ENCODE measurements around the gene C22orf31.

The C22orf31 gene

DNA sequence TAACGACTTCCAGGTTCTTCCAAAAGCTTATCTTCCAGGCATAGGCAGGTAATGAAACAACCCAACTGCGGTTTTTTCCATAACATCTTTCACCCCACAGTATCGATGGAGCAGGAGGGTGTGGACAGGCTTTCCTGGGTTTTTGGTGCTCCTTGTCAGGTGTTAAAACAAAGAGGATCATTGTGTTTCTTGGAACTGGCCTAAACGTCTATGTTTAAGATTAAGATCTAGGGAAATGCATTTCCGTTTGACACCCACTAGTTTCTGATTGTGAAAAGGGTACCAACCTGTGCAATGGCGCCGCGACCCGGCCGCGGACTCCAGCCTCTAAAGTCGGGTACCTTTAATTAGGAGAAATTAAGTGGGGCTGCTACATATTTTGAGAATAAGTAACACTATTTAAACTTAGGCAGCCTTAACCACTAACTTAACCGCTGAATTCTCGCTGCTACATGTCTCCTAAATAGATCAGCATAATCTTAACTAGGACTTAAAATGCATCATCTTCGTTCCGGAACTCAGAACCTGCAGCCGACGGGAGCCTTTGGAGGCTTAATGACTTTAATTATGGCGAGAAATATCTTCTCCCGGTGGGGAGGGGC lies 31.5 kb downstream of the C22orf31 start:
- DNase-seq (ENCODE audit: low read depth in 1 of 2, low spot score in 1 of 2), result no peak

DNA sequence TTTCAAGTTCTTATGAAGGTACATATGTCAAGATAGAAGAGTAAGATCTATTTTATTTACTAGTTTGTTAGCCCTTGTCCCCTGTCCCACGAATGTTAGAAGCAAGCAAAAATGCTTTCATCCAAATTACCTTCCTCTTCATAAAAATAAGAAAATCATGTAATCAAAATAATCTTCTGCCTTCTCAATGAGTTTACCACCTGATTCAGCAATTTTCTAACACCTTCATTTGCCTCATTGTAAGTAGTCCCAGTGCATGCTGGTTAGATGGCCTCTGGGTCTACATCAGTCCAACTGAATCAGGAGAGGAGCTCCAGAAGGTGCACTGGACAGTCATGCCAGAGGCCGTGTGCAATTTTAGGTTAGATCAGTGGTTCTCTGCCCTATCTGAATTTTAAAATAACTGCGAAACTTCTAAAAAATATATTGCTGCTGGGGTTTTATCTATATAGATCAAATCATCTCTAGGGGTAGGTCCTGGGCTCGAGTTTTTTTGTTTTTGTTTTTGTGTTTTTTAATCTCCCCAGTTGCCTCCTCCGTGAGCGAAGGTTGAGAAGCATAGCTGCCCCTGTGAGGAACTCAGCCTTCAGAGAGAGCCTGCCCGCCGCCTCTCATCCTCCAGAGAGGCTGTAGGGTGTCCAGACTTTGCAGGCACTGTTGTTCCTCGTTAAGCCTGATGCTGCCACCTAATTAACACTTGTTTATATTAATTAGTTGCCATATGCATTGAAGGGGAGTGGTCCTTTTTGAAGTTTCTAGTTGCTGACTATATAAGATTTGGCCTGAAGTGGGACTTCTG lies 32.2 kb downstream of the C22orf31 start:
- no peak for DNase-seq (ENCODE audit: low read depth in 1 of 2, low spot score in 1 of 2)

DNA sequence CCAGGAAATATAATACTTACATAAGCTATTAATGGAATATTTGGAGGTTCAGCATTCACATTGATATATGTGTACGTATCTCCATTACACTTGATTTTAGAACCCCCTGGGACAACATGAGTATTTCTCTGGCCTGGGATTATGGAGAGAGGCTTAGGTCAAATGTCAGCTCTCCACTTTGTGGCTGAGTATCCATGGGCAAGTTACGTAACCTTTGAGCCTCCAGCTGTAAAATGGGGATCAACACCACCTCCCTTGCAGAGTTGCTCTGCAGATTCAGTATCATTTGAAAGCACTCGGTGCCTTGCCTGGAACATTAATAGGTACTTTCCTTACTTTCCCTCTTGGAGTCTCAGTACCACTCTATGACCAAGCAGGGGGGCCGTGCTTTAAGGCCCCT lies 33.2 kb downstream of the C22orf31 start:
- no peak for DNase-seq (ENCODE audit: low read depth in 1 of 2, low spot score in 1 of 2)

DNA sequence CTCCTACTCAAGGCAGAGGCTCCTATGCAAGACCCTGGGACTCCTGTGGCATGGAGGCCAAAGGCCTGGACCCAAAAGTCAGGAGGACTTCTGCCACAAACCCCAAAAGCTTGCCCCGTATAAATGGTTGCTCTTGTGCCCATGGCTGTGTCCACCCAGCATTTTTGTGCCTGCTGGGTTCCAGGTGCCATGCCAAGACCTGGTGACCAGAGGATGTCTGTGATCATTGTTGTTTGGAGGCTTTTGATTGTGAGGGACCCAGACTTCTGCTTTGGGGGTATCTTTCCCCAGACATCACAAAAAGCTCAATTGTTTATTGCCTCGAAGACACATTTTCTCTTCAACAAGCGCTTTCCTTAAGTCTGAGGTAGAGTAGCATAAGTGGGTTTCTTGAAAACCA lies 35.1 kb downstream of the C22orf31 start:
- no peak for DNase-seq (ENCODE audit: low read depth in 1 of 2, low spot score in 1 of 2)

DNA sequence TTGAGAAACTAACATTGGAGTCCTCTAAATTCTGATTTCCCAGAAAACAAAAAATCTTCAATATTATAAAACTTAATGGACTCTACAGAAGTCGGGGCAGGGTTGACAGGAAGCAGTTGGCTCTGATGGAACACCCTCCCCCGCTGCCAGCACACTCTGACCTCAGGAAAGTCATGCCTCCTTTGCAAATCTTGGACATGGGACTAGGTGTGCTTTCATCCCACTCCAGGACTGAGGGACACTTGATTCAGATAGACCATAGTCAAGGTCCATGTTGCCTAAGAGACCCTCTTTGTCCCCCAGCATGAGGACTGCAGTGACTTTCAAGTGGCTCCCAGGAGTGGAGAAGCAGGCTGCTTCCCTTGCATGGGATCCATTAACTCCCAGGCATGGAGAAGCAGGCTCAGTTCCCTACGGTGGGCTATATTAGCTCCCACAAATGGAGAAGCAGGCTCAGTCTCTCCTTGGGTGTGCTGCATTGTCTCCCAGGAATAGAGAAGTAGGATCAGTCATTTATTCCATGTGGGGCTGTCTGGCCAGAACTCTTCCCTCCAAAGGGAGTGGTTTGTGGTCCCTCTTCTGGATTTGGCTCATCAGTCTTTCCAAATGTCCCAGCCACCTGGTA lies 38.3 kb downstream of the C22orf31 start:
- DNase-seq (ENCODE audit: low read depth in 1 of 2, low spot score in 1 of 2), result no peak

DNA sequence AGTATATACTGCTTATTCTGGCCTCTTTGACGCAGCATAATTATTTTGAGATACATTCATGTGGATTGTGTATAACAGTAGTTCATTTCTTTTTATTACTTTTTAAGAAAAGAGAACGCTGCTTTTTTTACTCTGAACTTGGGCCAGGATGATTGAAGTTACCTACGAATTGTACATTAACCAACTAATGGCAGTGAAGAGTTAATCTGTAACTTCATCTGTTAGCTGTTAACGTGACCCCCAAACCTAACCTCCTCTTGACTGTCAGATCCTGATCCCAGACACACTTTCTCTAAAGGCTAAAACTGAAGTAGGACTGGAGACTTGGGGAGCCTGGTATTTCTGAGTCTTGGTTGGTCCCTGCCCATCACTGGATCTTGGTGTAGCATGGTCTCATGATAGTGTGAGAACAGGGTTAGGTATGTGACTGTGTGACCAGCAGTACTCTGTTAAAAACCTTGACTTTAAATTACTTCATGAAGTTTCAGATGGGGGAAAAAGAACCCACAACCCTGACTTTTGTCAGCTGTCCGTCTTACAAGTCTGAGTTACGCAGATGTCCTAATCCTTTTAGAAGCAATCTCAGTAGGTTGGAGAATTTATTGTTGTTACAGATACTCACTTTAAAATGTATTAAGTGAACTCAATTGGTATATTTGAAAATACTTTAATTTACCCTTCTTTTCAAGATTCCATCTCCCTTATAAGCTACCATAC lies 39.4 kb downstream of the C22orf31 start:
- no peak for DNase-seq (ENCODE audit: low read depth in 1 of 2, low spot score in 1 of 2)

DNA sequence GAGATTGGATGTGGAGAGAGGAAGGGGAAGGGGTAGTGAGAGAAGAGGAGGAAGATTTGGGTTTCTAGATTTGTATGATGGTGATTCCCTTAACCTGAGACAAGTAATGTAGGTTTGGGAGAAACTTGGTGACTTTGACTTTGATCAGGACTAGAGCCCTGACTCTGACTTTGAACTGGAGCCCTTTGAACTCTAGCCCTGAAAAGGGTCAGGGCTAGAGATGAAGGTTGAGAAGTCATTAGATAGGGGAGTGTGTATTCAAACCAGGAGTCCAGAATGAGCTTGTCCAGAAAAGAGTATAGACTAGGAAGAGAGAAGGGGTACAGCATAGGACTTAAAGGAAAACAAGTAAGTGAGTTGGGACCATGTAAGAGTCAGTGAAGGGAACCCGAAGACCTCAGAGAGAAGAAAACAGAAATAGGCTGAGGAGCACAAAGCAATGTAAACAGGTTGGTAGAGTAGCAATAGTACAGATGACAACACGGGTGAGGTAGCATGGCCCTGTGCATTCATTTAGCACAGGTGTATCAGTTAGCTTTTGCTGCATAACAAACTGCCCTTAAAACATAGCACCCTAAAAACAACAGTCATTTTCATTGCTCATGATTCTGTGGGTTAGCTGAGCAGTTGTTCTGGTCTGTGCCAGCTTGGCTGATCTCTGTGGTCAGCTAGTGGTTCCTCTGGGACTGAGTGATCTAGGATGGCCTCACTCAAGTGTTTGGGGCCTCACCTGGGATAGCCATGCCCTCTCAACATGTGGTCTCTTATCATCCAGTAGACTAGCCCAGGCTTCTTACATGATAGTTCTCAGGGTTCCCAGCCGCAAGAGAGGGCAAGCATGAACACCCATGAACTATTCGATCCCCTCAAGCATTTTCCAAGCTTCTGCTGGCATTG lies 43.1 kb downstream of the C22orf31 start:
- no peak for DNase-seq (ENCODE audit: low read depth in 1 of 2, low spot score in 1 of 2)

DNA sequence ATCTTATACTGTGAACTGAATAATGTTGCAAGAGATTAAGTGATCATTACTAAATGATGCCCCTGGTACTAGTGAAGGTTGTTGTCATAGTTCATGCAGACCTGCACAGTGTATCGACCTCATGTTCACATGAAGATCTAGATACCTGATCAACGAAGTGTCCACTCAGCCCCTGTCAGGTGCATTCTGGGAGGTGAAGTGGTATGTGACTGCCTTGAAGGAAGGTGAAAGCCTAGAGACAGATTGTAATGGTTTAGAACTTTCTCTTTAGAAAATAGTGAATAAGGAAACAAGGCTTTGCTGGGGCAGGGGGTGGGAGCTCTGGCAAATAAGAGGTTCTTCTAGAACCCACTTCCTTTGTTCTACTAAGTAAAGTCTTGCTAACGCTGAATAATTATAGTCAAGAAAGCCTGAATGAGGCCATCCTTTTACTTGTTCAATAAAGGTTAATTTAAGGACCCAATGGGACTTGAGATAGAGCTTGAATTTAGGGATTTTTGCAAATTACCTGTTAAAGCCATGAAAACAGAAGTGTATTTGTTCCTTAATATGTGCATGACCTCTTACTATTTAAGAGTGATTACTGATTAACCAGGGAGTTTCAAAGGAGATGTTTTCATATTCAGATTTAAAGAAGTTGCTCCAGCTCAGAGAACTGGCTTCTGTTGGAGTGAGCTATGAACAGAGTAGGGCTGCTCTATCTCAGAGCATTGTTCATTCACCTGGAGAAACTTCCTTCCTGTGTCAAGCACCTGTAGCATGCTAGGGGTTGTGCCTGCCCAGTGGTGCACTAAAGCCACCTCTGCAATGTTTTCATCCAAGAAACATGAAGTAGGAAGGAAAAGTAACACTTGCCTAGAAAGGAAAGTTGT lies 45.3 kb downstream of the C22orf31 start:
- DNase-seq (ENCODE audit: low read depth in 1 of 2, low spot score in 1 of 2), result no peak

DNA sequence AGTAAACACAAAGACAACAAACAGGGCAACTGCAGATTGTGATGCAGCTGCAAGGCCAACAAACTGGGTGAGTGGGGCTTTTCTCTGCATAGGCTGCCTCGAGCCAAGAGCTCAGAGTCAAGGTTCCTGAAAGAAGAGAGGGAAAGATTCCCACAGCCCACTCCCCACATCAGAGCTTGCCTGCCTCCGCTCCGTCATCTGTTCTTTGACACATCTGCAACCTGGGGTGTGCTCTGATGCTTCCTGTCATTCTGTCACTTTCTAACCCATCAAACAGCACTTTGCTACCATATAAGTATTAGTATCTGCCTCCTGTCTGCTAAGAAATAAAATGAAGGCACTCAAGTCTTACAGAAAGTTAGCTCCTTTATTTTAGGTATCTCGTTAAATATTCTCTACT lies 46.9 kb downstream of the C22orf31 start:
- DNase-seq (ENCODE audit: low read depth in 1 of 2, low spot score in 1 of 2), result no peak

DNA sequence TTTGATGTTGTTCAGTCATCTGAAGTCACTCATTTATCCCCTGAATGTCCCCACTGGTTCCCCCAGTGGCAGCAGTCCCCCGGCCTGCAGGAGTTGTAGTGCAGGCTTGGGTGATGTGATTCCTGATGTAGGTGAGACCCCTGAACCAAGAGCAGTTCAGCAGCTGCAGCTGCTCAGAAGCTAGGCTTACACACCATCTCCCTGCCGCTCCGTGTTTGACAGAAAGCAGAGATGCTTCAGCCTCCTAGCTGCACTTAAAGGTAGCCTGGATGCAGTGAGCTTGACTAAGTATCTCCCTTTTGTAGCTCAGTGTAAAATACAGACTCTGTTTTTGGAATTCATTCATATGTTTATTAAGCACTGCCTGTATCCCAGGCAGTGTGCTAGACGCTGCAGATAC lies 47.3 kb downstream of the C22orf31 start:
- no peak for DNase-seq (ENCODE audit: low read depth in 1 of 2, low spot score in 1 of 2)

DNA sequence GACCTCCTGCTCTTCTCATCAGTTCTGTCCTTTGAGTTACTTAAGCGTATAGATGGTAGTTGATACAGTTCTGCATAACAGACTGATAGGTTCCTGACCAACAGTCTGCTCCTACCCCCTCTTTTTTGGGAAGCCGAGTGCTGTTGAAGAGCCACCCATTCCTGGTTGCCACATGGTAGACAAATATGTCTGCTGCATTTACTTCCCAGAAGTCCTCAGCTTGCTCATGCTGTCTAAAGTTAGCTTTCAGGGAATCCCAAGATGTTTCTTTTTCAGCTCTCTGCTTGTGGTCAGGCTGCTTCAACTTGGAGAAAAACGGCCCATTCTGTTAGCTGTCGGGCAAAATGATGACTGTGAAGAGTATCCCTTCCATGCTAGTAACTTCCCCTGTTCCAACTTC lies 48.7 kb downstream of the C22orf31 start:
- no peak for DNase-seq (ENCODE audit: low read depth in 1 of 2, low spot score in 1 of 2)

DNA sequence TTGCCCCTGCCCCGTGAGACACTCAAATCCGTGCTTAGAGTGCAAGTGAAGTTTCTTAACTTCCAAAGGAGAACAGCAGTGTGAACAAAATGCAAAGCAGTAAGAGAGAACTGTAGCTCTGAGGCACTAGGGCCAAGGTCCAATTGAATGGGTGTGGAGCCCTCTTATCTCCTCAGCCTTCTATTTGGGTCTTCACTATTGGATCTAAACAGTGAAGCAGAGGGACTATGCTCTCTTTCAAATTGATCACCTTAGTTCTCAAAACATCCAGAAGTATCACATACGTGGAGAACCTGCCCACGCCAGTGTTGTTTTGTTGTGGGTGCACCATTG lies 49.6 kb downstream of the C22orf31 start:
- no peak for DNase-seq (ENCODE audit: low read depth in 1 of 2, low spot score in 1 of 2)

DNA sequence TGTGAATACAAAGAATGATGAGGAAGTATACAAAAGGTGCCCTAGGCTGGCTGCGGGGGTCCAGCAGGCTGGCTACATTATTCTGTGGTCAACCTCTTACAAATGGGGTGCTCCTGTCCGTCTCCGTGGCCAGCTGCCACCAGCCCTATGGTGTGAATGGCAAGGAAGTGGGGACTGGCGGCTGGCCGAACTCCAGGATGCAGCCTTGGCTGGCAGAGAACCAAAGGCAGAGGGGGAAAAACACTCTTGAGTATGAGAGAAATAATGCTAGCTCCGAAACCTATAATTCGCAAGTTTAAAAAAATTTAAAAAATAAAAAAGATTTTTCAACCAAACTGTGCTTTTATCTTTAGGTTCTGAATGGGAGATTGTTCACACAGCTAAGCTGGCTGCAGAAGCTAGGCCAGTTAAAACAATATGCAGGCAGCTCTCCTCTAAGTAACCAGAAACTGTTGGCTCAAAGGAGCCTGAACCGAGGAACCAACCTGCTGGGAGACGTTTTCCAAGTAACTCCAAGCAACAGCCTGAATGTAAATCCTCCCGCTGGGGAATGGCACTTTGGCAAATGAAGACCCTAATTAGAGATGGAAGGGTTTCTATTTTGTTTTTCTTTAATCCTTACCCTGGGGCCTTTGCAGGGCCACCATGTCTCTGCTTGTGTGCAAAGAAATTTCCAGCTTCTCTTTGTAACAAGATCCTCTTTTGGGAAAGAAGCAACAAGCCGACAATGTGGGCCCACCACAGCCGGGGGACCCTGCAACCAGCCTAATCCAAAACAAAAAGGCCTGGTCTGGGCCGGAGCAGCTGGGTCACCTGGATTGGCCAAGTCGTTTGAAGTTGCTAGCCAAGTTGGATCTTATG lies 50.2 kb downstream of the C22orf31 start:
- DNase-seq (ENCODE audit: low read depth in 1 of 2, low spot score in 1 of 2), result no peak

DNA sequence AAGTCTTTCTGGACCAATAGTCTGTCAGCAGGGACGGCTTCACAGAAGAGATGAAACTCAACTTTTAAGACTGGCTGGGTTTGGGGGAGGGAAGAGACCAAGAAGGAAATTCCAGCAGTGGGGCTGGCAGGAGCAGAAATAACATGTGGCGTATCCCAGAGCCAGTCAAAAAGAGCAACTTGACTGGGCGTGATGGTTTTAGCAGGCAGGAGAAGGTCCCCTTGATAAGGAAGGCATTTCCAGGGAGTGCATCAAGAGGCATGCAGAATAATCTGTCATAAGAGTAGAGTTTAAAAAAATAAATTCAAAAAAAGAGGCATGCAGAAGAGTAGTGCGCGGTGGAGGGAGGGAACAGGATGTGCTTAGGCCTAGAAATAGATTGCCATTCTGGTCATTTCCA lies 52.5 kb downstream of the C22orf31 start:
- no peak for DNase-seq (ENCODE audit: low read depth in 1 of 2, low spot score in 1 of 2)
